Activated naive CD4-positive, alpha-beta T cell treated with anti-CD3 and anti-CD28 coated beads, Interleukin-2, amount 50 U/mL, for 16 hours (primary cell): ENCODE data around the gene PDS5B.
A peak's percentile ranks its signal among the peaks of the same experiment; 100 is the strongest.

Source experiments
- DNase-seq: peaks from one replicate; pipeline ENCODE4 v3.0.0-alpha.2; 2020

The PDS5B gene

GRCh38 chr13:32592082-32592481 lies 5.8 kb downstream of the PDS5B start:
- DNase-seq: no peak

- DNase-seq: no peak
Observed at GRCh38 chr13:32594157-32594738, 8.0 kb downstream of the PDS5B start.

GRCh38 chr13:32595306-32595705 lies 9.1 kb downstream of the PDS5B start:
- no peak for DNase-seq

- DNase-seq: no peak
Observed at GRCh38 chr13:32600890-32601289, 14.6 kb downstream of the PDS5B start.

- DNase-seq: no peak
Observed at GRCh38 chr13:32609428-32609827, 23.2 kb downstream of the PDS5B start.

GRCh38 chr13:32610538-32610937 lies 24.3 kb downstream of the PDS5B start:
- no peak for DNase-seq

GRCh38 chr13:32610977-32611376 lies 24.7 kb downstream of the PDS5B start:
- no peak for DNase-seq

GRCh38 chr13:32616883-32617511 lies 30.7 kb downstream of the PDS5B start:
- no peak for DNase-seq

GRCh38 chr13:32622827-32623226 lies 36.6 kb downstream of the PDS5B start:
- DNase-seq: no peak

GRCh38 chr13:32624441-32624840 lies 38.2 kb downstream of the PDS5B start:
- DNase-seq: no peak

- DNase-seq: no peak
Observed at GRCh38 chr13:32627793-32628192, 41.5 kb downstream of the PDS5B start.

- no peak for DNase-seq
Observed at GRCh38 chr13:32629313-32629712, 43.1 kb downstream of the PDS5B start.

- no peak for DNase-seq
Observed at GRCh38 chr13:32629866-32630265, 43.6 kb downstream of the PDS5B start.

- DNase-seq: no peak
Observed at GRCh38 chr13:32632343-32632909, 46.2 kb downstream of the PDS5B start.

- DNase-seq: no peak
Observed at GRCh38 chr13:32636711-32637110, 50.5 kb downstream of the PDS5B start.

- DNase-seq: no peak
Observed at GRCh38 chr13:32638739-32639138, 52.5 kb downstream of the PDS5B start.

GRCh38 chr13:32639502-32640105 lies 53.4 kb downstream of the PDS5B start:
- peak; percentile 41 for DNase-seq

GRCh38 chr13:32642316-32642715 lies 56.1 kb downstream of the PDS5B start:
- DNase-seq: no peak

GRCh38 chr13:32642858-32643257 lies 56.6 kb downstream of the PDS5B start:
- no peak for DNase-seq

- DNase-seq: no peak
Observed at GRCh38 chr13:32645854-32646253, 59.6 kb downstream of the PDS5B start.

- DNase-seq: no peak
Observed at GRCh38 chr13:32647926-32648325, 61.7 kb downstream of the PDS5B start.

GRCh38 chr13:32650705-32651311 lies 64.6 kb downstream of the PDS5B start:
- peak; percentile 48 for DNase-seq

- no peak for DNase-seq
Observed at GRCh38 chr13:32657309-32657708, 71.1 kb downstream of the PDS5B start.

- no peak for DNase-seq
Observed at GRCh38 chr13:32659736-32660135, 73.5 kb downstream of the PDS5B start.
